ENCODE measurements around the gene DOCK1.

DNA sequence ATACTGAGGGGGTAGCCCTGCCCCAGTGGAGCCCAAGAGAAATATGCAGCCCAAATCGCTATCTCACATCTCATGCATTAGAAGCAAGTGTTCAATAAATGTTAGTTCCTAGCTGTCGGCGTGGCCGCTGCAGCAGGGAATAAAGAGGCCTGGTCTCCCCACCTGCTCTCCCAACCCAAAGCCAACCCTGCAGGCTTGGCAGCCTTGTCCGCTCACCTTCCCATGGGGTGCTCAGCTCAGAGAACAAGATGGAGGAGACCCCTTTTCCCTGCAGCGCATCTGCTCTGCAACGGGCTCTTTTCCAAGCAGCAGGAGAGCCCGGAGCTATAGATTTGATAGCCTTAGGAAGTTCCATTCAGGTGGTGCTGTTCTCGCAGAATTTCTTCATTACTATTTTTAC lies 12.0 kb upstream of the DOCK1 start:
- TF ChIP-seq CTCF (IDR thresholded peaks at IDR 0.05), result no peak
- TF ChIP-seq EZH2 (IDR thresholded peaks at IDR 0.05), result no peak
